Activated naive CD4-positive, alpha-beta T cell treated with anti-CD3 and anti-CD28 coated beads for 36 hours (primary cell): Measurements from ENCODE around the gene ZNRF1. TPM values are rescaled to one million over a fixed set of nuclear protein-coding genes. Genes with fewer than 3 reads are reported as not detected.

Experiments used
- CTCF ChIA-PET: fragments of 350-600 bp; sonication (Branson Sonifier 250); formaldehyde crosslinking; loops from one replicate; lab custom pipeline; 2021; ENCODE audit warnings: antibody characterized with exemption; lab: Charles Lee
- DNase-seq: peaks from one replicate; pipeline ENCODE4 v3.0.0-alpha.2; 2020
- H3K27ac Mint-ChIP-seq: one replicate; pipeline ENCODE4 v1.8.0; 2021; ENCODE audit warnings: mild to moderate bottlenecking, mixed read lengths
- H3K27me3 Mint-ChIP-seq: one replicate; pipeline ENCODE4 v1.8.0; 2021; ENCODE audit warnings: low read depth, mixed read lengths
- H3K36me3 Mint-ChIP-seq: one replicate; pipeline ENCODE4 v1.8.0; 2021; ENCODE audit warnings: low read depth, mixed read lengths
- H3K4me1 Mint-ChIP-seq: one replicate; pipeline ENCODE4 v1.8.0; 2021; ENCODE audit warnings: low read depth, mixed read lengths
- H3K4me3 Mint-ChIP-seq: one replicate; pipeline ENCODE4 v1.8.0; 2021; ENCODE audit warnings: mild to moderate bottlenecking, moderate library complexity, mixed read lengths
- H3K9me3 Mint-ChIP-seq: one replicate; pipeline ENCODE4 v1.8.0; 2021; ENCODE audit warnings: mixed read lengths
- intact Hi-C: fragments of 100-400 bp; cut with micrococcal nuclease; formaldehyde crosslinking; loops from one replicate; pipeline ENCODE4 v1.15.1; 2023
- total RNA-seq, 2 experiments: library from RNA; stranded (reverse); gene quantifications; one replicate each; pipeline ENCODE4 v1.2.3, GENCODE V29; 2021

Gene ZNRF1
- total RNA-seq, 2 experiments from 2014 or later: 35.3 to 35.7 TPM

GRCh38 chr16:75074304-75074793 is 75.5 kb downstream of the ZNRF1 start:
- H3K27me3 Mint-ChIP-seq: no peaks in the 10 kb centered on the region
- no peak overlapping the region for H3K4me3 Mint-ChIP-seq
- DNase-seq: no peak
- no peaks in the 10 kb centered on the region for H3K9me3 Mint-ChIP-seq
- peaks cover 1% of the 10 kb centered on the region for H3K36me3 Mint-ChIP-seq
- intact Hi-C loops: no loop called here
- peaks cover 40% of the 10 kb centered on the region for H3K4me1 Mint-ChIP-seq
- CTCF ChIA-PET: interaction anchor here (1.2 to 1.4 kb wide), 3 partner anchors 23 to 37 kb away, joined by 4 to 7 read pairs (median 4); no protein-coding TSS in a partner anchor
- H3K27ac Mint-ChIP-seq: peak overlapping the region; percentile 37

DNA sequence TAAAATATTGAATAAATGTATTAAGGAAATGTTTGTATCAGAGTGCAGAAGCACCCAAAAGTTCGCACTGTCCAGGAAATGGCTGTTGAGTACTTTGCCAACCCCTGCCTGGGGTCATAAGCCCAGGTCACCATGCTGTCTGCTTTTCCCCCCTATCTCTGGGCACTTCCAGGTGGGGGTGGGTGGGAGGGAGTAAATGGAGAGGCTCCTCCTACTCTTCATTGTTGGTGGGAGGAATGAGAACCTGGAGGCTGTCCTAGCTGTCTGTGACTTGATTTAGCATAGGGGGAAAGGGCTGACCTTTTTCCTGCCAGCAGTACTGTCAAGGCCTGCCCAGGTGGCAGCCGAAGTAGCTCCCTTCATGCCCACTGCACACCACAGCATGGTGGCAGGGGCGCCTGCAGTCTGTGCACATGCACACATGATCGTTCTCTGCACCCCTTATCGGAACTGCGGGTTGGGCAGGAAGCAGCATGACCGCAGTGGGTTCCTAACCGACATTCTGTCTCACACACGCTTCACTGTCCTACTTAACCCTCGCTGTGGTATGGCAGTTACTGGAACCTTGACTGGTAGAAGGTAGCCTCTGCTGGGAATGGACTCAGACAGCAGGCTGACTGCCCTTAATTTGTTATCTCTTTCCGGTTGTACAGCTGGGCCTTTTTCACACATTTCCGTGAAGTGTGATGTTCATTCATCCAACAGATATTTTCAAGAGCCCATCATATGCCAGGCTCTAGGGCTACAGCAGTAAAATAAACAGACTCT is 76.3 kb downstream of the ZNRF1 start:
- Mint-ChIP-seq H3K27me3 (no peaks in the 10 kb centered on the region), H3K36me3 (peaks cover 1% of the 10 kb centered on the region), H3K9me3 (no peaks in the 10 kb centered on the region), H3K27ac (peak overlapping the region; percentile 85), H3K4me3 (peak overlapping the region; percentile 34), H3K4me1 (peaks cover 40% of the 10 kb centered on the region)
- intact Hi-C loops: loop anchor here (1.0 kb wide), 4 partner anchors 23 to 77 kb away; no protein-coding TSS in a partner anchor
- CTCF ChIA-PET: interaction anchor here (1.2 to 1.4 kb wide), 3 partner anchors 23 to 36 kb away, joined by 4 to 7 read pairs (median 4); no protein-coding TSS in a partner anchor
- DNase-seq: peak; percentile 93

DNA sequence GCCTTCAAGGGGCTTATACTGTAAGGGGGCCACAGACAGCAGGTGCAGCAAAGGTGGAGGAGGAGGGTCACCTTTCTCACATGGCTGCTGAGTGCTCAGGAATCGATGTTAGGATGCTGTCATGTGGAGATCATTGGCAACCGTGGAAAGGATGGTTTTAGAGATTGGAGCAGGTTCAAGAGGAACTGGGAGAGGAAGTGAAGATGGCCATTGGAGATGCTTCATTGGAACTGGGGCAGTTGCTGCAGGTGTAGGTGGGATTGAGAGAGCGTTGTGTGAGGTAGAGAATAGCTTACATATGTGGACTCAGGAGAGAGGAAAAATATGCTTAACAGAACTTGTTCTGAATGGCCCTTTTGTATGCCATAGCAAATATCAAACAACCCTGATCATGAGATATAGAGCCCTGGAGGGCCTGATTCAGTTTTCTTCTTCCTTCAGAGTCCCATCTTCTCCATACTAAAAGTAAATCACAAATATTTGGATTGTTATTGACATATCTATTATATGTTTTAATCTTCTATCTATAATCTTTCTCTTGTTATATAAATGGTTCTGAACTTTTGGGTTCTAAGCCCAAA is 77.0 kb downstream of the ZNRF1 start:
- Mint-ChIP-seq H3K27ac (peak overlapping the region; percentile 85), H3K27me3 (no peaks in the 10 kb centered on the region), H3K36me3 (peaks cover 1% of the 10 kb centered on the region), H3K9me3 (no peaks in the 10 kb centered on the region), H3K4me1 (peaks cover 38% of the 10 kb centered on the region), H3K4me3 (peak overlapping the region; percentile 34)
- intact Hi-C loops: loop anchor here (1.0 kb wide), 5 partner anchors 23 to 77 kb away; partner anchors contain the start of gene ZFP1
- CTCF ChIA-PET: interaction anchor here (1.3 to 1.4 kb wide), 2 partner anchors 22 to 36 kb away, joined by 4 read pairs; no protein-coding TSS in a partner anchor
- DNase-seq: no peak

GRCh38 chr16:75078886-75079285 is 80.1 kb downstream of the ZNRF1 start:
- intact Hi-C loops: no loop called here
- H3K27ac Mint-ChIP-seq: no peak overlapping the region
- CTCF ChIA-PET: no interaction called here
- no peaks in the 10 kb centered on the region for H3K27me3 Mint-ChIP-seq
- H3K4me1 Mint-ChIP-seq: peaks cover 32% of the 10 kb centered on the region
- no peak for DNase-seq
- no peaks in the 10 kb centered on the region for H3K9me3 Mint-ChIP-seq
- H3K36me3 Mint-ChIP-seq: peaks cover 1% of the 10 kb centered on the region
- H3K4me3 Mint-ChIP-seq: no peak overlapping the region

DNA sequence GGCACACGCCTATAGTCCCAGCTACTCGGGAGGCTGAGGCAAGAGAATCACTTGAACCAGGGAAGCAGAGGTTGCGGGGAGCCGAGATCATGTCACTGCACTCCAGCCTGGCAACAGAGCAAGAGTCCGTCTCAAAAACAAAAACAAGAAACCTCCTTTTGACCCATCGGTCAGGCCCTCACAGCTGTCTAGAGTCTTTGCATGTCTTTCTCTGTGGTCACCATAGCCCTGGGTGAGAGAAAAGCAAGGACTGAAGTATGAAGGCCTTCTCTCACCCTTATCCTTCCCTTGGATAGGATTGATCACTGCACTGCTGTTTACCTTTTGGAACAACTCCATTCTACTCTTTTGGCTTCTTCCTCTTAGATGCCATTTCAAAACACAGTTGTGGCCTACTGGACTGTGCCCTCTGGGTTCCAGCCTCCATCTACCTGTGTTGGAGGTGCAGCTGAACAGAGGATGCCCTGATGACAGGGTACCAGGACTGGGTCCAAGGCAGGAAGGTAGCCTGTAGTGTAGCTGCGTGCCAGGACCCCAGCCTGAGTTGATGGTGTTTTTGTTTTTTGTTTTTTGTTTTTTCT is 80.6 kb downstream of the ZNRF1 start:
- H3K36me3 Mint-ChIP-seq: peaks cover 1% of the 10 kb centered on the region
- intact Hi-C loops: no loop called here
- no peak overlapping the region for H3K27ac Mint-ChIP-seq
- H3K4me3 Mint-ChIP-seq: no peak overlapping the region
- H3K4me1 Mint-ChIP-seq: peaks cover 26% of the 10 kb centered on the region
- no peaks in the 10 kb centered on the region for H3K9me3 Mint-ChIP-seq
- DNase-seq: no peak
- CTCF ChIA-PET: no interaction called here
- no peaks in the 10 kb centered on the region for H3K27me3 Mint-ChIP-seq

GRCh38 chr16:75080205-75081029 is 81.6 kb downstream of the ZNRF1 start:
- Mint-ChIP-seq H3K27me3 (no peaks in the 10 kb centered on the region), H3K4me1 (peaks cover 19% of the 10 kb centered on the region), H3K36me3 (peaks cover 1% of the 10 kb centered on the region), H3K4me3 (no peak overlapping the region), H3K9me3 (no peaks in the 10 kb centered on the region), H3K27ac (no peak overlapping the region)
- DNase-seq: no peak
- CTCF ChIA-PET: no interaction called here
- intact Hi-C loops: no loop called here

GRCh38 chr16:75081179-75081859 is 82.5 kb downstream of the ZNRF1 start:
- Mint-ChIP-seq H3K4me3 (no peak overlapping the region), H3K27ac (no peak overlapping the region), H3K4me1 (peaks cover 11% of the 10 kb centered on the region), H3K36me3 (peaks cover 1% of the 10 kb centered on the region), H3K9me3 (no peaks in the 10 kb centered on the region), H3K27me3 (no peaks in the 10 kb centered on the region)
- DNase-seq: no peak
- CTCF ChIA-PET: no interaction called here
- intact Hi-C loops: no loop called here

DNA sequence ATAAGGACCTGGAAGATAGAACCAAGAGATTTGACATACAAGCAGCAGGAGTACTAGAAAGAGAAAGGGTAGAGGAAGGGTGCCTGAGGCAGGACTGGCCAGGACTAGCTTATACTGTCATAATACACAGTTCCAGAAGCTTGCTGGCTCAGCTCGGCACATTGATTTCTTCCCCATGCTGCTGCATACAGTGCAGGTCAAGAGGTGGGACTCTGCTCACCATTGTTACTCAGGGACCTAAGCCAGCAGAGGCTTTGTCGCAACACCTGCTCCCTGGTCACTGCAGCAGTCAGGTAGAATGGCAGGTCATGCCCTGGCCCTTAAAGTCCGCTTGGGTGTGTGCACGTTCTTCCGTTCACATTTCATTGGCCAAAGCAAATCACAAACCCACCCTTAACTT is 85.0 kb downstream of the ZNRF1 start:
- intact Hi-C loops: no loop called here
- CTCF ChIA-PET: interaction anchor here (1.0 to 1.1 kb wide), 2 partner anchors 27 to 221 kb away, joined by 3 read pairs; no protein-coding TSS in a partner anchor
- Mint-ChIP-seq H3K27me3 (no peaks in the 10 kb centered on the region), H3K4me3 (no peak overlapping the region), H3K4me1 (no peaks in the 10 kb centered on the region), H3K9me3 (no peaks in the 10 kb centered on the region), H3K36me3 (no peaks in the 10 kb centered on the region), H3K27ac (no peak overlapping the region)
- DNase-seq: no peak

GRCh38 chr16:75085556-75085955 is 86.7 kb downstream of the ZNRF1 start:
- Mint-ChIP-seq H3K4me3 (no peak overlapping the region), H3K36me3 (no peaks in the 10 kb centered on the region), H3K4me1 (peaks cover 5% of the 10 kb centered on the region), H3K27me3 (no peaks in the 10 kb centered on the region), H3K27ac (no peak overlapping the region), H3K9me3 (no peaks in the 10 kb centered on the region)
- CTCF ChIA-PET: interaction anchor here (0.9 kb wide), 1 partner anchor 24 kb away, joined by 3 read pairs; no protein-coding TSS in a partner anchor
- intact Hi-C loops: no loop called here
- no peak for DNase-seq

- Mint-ChIP-seq H3K4me3 (no peak overlapping the region), H3K27me3 (no peaks in the 10 kb centered on the region), H3K27ac (no peak overlapping the region), H3K9me3 (no peaks in the 10 kb centered on the region), H3K4me1 (peaks cover 5% of the 10 kb centered on the region), H3K36me3 (no peaks in the 10 kb centered on the region)
- DNase-seq: no peak
- intact Hi-C loops: no loop called here
- CTCF ChIA-PET: interaction anchor here (0.9 kb wide), 1 partner anchor 23 kb away, joined by 3 read pairs; no protein-coding TSS in a partner anchor
Observed at GRCh38 chr16:75086281-75086680, 87.5 kb downstream of the ZNRF1 start.

DNA sequence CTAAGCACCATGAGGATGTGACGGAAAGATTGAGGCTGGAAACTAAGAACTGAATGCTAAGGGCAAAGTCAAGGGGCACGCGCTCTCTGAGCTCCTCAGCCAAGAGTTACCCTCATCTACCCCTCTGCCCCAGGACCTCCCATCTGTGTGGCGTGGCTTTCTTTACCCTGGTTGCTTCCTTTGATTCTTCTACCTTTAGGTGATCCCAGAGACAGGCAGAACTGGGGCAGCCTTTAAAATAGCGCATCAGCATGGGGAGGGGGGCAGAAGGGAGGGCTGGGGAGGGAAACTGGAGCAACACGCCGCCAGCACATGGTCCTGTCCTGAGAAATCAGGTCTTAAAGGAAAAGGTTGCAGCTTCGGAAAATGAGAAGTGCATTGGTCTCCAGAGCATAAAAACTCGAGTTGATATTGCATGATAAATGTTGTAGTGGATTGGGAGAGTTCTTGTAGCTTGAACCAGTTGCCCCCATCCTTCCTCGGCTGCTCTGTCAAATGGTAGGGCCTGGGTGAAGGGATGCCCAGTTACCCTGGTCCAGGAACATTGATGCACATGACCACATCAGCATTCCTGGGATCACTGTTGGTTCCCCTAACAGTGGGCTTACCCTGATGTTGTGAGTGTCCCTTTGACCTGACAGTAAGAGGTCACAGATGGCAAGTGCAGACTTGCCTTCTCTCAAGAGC is 88.0 kb downstream of the ZNRF1 start:
- peaks cover 5% of the 10 kb centered on the region for H3K4me1 Mint-ChIP-seq
- H3K9me3 Mint-ChIP-seq: no peaks in the 10 kb centered on the region
- intact Hi-C loops: no loop called here
- CTCF ChIA-PET: interaction anchor here (1.4 kb wide), 1 partner anchor 25 kb away, joined by 4 read pairs; no protein-coding TSS in a partner anchor
- no peaks in the 10 kb centered on the region for H3K36me3 Mint-ChIP-seq
- H3K4me3 Mint-ChIP-seq: no peak overlapping the region
- H3K27me3 Mint-ChIP-seq: no peaks in the 10 kb centered on the region
- no peak overlapping the region for H3K27ac Mint-ChIP-seq
- no peak for DNase-seq
